NCI-H1694 treated with DMSO at 0.1 percent for 48 hours (cell line): Measurements from ENCODE around the gene STXBP6.
"Not testable (repeated sequence)": the region's sequence is repeated elsewhere in the genome, so short reads cannot be mapped to it uniquely, and the experiment has no call there.

Experiments used
- DNase-seq: peaks from one replicate; lab custom pipeline; 2025; lab: John Stamatoyannopoulos, UW

STXBP6 gene

DNA sequence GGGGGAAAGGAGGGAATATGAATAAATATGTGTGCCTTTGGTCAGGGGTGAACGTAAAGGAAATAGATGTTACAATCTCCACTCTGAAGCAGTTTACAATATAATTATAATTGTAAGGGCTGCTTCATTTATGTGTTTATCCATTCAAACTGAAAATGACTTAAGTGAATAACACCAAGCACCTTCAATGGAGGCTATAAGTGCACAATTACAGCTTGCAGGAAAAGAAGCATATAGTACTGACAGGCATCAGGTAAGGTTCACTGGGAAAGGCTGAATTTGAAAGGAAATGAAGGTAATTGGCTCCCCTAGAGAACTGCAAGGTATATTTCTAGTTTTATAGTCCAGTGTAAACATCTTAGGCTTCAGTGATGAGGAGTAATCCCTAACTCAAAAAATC is 192.7 kb downstream of the STXBP6 start:
- no peak for DNase-seq

DNA sequence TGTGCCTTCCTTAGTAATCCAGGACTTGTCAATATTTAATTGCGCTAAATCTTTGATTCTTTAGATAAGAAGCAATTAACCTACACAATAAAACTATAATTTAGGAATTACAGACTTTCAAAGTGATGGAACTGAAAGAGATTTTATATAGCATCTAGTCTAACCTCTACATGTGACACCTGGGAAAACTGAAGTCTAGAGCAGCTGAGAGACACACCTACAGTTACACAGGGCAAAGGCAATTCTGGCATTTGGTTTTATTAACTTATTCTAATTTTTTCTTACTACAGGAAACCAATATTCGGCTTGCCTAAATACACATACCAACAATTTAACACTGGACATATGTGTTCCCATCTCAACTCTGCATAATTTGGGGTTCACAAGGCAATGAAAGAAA is 196.5 kb downstream of the STXBP6 start:
- DNase-seq: no peak

DNA sequence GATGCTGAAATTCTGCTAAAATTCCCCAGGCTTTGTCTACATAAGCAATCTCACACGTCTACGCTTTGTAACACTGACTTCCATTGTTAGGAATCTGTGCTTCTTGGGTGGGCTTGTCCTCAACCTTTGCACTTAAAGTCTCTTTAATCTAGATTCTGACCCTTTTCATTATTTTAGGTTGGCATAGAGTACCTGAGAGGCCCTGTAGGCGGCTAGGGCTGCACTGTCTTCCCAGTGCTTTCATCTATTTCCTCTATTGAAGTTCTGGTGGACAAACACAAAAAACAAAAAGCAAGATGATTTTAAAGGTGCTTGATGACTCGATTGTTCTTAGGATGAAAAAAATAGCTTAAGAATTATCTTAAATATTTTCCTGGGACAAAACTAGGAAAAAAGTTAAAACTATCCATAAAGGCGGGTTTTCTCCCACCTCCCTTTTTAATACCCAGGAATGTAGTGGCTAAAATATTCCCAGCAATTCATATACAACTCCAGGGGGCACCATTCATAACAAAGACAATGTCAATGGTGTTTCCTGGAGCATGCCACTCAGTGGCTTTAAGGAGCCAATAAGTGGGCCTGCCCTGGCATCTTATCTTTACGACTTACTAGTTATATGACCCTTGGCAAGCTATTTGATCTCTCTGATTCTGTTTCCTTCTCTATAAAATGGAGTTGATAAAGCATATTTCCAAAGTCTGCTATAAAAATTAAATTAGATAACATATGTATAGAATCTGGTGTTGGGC is 197.5 kb downstream of the STXBP6 start:
- DNase-seq: no peak

DNA sequence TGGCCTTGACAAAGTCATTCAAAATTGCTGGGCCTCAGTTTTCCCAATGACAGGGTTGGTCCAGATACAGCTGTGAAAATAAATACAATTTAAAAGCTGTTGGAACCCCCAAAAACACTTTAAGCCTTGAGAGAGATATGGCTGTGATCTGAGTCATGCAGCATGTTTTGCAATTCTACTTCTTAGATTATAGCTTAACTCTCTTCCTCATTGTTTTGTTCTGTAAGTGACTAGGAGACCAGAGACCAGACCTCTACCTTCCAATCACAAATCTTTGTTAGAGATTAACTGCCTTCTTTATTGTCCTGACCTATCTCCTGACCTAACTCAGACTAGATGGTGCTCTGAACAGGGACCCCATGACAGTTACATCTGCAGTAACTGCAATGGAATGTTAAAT is 198.1 kb downstream of the STXBP6 start:
- no peak for DNase-seq

DNA sequence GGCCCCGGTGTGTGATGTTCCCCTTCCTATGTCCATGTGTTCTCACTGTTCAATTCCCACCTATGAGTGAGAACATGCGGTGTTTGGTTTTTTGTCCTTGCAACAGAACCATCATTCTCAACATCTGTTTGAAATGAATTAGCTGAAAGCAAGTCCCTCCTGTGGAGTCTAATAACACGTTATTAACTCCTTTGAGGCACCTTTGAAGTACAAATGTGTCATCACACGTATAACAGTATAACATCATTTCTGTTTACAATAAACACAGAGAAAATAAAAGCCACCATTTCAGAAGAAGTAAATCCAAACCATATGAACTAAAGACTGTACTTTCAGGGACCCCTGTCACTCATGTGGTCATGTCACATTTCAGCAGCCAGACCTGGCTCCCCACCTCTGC is 198.5 kb downstream of the STXBP6 start:
- no peak for DNase-seq

DNA sequence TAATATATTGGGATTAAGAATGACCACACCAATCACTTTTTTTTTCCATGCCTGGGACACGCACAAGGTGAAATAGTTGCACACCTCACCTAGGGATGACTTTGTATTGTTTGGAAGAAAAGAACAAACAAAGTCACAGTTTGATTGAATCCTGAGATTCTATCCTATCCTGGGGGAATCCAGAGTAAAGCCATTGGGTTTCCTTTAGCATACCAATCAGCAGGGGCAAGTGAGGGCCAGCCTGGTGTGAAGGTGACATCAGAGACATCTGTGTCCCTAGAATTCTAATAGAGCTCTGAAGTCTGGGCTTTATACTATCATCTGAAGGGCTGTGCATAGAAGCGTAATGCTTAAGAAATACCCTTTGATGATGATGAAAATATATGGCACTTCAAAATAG is 199.9 kb downstream of the STXBP6 start:
- DNase-seq: no peak

DNA sequence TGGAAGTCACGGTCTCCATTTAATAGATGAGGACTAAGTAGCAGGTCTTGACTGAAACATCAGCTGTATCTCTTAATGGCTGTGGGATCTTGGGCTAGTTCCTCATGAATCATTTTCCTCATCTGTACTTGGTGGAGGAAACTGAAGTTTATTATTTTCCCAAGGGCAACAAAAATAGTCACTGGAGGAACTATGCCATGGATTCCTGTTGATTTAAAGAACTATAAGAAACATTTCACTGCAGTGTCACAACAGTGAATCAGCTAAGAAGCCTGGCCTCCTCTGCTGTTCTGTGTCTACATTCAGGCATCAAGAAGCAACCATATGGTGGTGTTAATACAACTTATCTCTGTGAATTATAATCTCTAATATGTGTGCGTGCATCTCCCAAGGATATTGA is 200.5 kb downstream of the STXBP6 start:
- no peak for DNase-seq

DNA sequence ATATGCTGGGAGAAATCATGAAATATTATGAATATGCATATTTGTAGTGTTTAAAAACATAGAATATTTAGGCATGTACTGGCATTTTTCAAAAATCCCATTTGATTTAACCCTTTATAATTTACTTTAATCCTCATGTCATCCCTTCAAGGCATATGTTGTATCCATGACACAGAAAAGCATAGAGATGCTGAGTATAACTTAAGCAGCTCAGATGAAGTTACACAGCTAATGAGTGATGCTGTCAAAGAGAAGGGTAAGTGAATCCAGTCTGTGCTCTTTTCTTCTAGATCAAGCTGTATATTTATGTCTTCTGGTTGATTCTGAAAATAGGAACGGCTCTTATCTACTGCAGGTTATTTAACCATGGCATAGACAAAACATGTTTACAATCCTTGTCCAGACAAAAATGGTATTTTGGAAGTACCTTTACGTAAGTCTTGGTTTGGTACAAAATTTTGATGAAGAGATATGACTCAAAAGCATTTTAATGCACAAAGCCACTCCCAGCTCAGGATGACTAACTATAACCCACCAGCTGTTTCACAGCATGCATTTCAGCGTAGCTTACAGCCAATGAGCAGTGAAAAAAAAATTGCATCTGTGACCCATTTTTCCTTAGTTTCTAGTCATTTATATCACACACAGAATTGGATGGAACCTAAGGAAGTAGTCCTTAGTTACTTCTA is 201.7 kb downstream of the STXBP6 start:
- no peak for DNase-seq

DNA sequence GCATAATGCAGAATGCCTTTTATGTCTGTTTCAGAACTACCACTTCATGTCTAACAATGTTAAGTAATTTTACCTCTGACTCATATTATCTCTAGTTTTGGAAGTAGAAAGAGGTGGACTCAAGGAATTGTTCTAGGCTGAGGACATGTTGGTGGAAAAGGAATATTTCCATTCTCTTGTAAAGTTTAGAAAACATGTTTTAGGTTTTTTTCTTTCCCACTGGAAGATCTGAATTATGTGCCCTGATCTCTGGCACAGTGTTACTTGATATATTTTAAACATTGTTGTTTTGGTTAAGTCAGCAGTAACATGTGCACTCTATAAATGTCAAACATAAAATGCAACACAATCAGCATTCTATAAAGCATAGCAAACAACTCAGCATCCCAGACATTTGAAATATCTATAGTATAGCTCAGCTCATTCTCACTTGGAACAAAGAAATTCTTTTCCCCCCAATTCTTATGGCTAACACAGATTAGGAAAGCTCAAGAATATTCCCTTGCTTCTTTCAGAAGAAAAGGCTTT is 202.3 kb downstream of the STXBP6 start:
- no peak for DNase-seq

DNA sequence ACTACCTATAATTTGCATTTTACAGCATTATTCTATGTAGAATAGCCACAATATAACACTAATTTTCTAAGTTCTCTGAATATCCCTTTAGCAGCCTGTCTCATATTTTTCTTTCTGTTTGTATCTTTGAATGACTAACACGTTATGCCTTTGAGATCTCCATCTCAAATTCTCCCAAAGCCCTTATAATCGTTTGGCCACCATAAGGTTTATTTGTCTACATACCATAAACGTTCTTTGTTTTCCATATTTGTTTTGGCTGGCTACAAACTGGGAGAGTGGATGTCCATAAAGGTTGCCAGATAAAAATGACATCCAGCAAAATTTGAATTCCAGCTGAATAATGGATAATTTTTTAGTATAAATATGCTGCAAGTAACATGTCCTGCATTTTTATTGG is 203.7 kb downstream of the STXBP6 start:
- no peak for DNase-seq

DNA sequence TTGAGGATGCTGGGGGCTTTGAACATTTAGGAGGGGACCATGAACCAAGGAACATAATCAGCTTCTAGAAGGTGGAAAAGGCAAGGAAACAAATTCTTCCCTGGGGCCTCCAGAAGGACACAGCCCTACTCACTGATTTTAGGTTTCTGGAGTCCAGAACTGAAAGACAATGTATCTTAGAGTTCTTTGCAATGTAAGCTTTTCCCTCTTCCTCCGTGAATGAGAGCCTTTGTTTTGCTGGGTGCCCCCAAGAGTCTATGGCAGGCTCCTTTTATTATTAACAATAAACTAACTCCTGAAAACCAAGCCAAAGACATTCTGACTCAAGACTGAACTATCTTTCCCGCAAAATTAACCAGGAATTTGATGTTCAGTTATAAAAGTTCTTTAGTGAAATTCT is 204.1 kb downstream of the STXBP6 start:
- DNase-seq: no peak

DNA sequence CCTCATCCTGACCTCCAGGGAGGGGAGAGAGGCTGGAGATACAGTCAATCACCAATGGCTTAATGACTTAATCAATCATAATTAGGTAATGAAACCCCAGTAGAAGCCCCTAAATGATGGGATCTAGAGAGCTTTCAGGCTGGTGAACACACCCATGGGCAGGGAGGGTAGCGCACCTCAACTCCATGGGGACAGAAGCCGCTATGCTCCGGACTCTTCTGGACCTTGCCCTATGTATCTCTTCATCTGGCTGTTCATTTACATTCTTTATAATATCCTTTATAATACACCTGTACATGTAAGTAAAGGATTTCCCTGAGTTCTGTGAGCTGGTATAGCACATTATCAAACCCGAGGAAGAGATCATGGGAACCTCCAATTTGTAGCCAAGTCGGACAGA is 205.9 kb downstream of the STXBP6 start:
- DNase-seq: no peak

DNA sequence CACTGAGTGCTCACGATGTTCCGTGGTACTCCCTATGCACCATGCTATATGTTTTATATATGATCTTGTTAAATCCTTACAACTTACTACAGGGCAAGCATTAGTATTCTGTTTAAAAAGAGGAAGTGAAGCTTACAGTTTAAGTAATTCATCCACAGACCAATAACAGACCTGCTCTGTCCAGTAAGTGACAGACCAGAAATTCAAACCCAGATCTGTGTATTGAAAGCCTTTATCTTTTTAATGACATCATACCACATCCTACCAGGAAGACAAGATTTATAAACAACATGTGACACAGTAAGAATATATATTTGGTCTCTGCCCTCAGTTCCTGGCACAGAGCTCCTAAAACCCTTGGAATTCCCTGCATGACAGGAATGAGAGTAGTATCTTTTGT is 206.5 kb downstream of the STXBP6 start:
- DNase-seq: no peak

DNA sequence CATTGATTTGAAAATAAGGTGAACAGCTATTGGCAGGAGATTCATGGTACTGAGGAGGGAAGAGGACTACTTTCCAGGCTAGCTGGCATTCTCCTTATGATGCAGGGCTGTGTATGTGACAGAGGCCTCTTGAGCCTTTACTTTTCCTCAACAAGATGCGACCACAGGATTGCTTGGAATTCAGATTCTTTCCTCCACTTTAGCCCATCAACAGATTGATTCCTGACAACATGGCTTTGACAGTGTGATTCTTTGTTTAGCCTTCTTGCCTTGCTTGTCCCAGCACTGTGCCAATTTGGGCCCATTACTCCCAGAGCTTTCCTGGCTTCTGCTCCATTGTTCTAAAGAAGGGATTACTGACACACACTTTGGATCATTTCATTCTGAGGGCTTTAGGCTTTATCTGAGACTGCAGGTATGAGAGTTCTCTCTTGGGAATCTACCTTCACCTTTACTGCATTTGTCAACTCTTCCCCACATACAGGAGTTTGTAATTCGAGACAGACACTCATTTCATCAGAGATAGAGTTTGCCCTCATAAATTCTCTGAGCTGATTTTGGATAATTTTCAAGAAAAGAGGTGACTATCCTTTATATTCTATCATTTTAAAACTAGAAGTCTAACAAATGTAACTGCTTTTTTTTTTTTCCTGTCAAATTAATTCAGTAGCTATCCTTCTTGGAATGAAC is 209.6 kb downstream of the STXBP6 start:
- DNase-seq: no peak

DNA sequence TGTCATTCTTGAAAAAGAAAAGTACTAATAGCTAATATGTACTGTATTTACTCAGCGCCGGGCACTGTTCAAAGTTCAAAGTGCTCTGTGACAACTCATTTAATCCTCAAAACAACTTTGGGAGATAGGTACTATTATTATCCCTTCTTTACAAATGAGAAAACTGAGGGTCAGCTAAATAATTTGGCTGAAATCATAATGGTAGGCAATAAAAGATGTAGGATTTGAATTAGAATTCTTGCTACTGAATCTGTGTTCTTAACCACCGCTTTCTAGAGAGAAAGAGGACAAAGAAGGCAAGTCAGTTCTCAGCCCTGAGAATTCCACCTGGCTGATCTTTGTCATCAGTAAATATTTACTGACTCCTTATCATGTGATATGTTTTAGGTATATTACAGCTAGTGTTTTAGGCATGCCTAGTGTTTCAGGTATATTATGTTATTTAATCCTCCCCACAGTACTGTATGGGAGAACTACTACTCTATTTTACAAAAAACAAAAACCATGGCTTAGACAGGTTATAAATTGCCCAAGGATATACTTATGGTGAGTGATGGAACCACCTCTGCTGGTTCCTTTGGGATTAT is 210.2 kb downstream of the STXBP6 start:
- no peak for DNase-seq

DNA sequence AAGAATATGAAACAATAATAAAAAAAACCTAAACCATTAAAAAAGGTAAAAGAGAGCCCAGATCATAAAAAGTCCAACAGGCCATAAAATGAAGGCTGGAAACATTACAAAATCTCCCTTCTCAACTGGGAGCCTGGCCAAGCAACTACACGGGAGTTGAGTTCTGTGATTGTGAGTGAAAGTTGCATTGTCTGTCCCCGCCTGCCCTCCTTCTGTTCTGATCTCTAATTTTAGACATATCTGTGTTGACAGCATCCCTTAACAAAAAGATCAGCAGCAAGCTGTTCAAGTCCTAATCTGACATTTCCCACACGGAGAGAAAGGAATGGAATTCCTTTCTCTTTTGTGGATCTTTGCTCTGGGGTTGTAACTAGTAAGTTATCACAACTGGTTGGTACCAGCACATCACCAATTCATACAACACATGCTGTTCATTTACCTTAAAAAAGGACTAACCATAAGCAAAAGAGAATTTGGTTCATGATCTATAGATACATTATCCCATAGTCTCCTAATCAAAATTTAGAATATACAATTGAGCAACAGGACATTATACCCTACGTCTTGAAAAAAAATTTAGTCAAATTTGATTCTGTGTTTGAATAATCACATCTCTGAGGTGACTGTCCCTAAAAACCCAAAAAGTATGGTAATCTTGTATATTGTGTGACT is 210.9 kb downstream of the STXBP6 start:
- no peak for DNase-seq

DNA sequence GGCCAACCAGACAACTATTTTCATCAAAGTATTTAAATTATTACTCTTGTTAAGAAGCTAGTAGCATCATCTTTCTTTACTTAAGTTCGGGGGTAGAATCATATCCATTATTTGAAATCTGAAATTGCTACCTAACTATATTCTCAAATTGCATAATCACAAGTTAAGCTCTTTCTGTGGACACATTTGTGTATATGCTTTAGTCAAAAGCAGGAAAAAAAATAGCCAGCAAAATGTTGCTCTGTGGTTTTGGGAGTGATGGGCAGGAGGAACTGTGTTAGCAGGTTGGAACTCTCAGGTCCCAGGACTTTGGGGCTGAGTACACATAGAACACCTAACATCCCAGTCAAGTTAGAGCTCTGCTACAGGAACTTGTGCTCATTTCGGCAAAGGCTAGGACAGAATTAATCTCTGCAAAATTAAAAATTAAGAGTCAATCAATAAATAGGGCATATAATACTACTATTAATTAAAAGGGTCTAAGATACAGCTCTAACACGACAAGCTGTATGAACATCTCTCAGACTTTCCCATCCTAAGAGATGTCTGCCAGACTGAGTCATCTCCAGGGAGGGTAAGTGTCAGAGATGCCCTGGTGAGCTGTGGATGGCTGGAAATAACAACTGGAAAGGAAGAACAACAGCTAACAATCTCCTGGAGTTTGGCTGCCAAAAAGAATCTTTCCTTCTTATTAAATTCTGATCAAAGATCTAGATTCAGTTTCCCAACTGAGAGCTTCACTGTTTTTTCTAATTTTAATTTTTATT is 212.5 kb downstream of the STXBP6 start:
- DNase-seq: no peak

DNA sequence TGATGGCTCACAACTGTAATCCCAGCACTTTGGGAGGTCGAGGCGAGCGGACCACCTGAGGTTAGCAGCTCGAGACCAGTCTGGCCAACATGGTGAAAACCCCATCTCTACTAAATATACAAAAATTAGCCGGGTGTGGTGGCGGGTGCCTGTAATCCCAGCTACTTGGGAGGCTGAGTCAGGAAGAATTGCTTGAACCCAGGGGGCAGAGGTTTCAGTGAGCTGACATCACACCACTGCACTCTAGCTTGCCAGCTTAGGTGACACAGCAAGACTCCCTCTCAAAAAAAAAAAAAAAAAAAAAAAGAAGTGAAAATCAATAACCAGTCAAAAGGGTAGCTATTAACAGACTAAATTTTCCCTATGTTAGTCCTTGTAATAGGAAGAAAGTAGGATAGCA is 213.6 kb downstream of the STXBP6 start:
- DNase-seq: not testable (repeated sequence)

DNA sequence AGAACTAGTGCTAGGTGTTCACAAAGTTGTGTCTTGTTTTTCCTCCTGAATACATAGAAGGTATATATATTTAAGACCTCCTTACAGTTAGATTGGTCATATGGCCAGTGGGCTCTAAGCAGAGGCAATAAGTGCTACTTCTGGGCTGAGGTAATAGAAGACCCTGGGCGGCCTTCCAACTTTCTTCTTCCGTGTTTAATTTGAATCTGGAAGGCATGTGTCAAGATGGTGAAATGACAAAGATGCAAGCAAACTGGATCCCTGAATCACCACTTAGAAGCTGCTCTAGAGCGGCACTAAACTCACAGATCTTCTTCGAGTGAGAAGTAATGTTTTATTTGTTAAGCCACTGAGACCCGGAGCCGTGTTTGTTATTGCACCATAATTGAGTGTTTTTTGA is 215.0 kb downstream of the STXBP6 start:
- no peak for DNase-seq

DNA sequence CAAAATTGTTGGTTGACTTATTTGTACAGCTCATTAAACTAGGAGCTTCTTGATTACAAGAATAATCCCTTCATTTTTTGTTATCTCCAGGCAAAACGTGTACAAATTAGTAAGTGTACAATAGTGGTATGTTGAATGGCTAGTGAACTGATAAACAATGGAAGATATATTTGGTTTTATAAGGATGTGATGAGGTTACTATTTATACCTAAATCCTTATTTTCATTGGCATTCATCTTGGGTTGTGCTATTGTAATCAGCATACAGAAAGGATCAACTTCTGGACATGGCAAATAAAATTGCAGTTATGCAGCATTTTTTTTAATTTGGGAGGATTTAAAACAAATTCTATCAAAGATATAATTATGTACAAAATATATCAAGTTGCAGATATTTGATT is 216.6 kb downstream of the STXBP6 start:
- no peak for DNase-seq

DNA sequence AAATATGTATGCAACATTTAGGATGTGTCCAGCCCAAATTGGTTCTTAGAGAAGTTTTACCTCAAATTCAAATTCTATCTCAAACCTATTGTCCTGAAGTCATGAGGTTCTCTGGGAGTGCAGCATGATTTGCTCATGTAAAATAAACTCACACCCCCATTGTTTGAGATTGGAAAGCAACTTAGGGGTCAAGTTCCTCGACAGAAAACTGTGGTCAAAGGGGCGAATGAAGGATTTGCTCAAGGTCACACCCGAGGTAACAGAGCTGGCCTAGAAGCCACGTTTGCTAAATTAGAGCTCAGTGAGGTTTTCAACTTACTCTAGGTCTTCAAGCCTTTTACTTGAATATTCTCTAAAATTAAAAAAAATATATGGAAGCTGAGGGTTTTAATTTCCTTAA is 218.3 kb downstream of the STXBP6 start:
- DNase-seq: no peak
